ENCODE data around the gene PPM1N. TPM values are rescaled to one million over a fixed set of nuclear protein-coding genes. Genes with fewer than 3 reads are reported as not detected.
A peak's percentile ranks its signal among the peaks of the same experiment; 100 is the strongest.

The PPM1N gene
- total RNA-seq, 1 experiment from 2014 or later, result 5.2 TPM

- CTCF ChIA-PET, result interaction anchor here (1.0 to 4.7 kb wide), 8 partner anchors 10 to 174 kb away, joined by 3 to 56 read pairs (median 4); no protein-coding TSS in a partner anchor
- Histone ChIP-seq H3K79me2 (ENCODE audit: insufficient read depth, low read length) (peaks cover 23% of the 10 kb centered on the region; the same call in 1 of the 2 replicates), H3K27ac (ENCODE audit: low read depth, low read length) (peak overlapping the region; percentile 78), H3K9me3 (ENCODE audit: control insufficient read depth in 1 of 2, insufficient read depth in 1 of 2, low read depth in 1 of 2, low read length in 2 of 2) (no peaks in the 10 kb centered on the region), H3K27me3 (ENCODE audit: insufficient read depth, low read length) (no peaks in the 10 kb centered on the region), H2AFZ (ENCODE audit: low read depth, low read length, poor library complexity, severe bottlenecking) (no peak overlapping the region), H3K4me1 (ENCODE audit: control insufficient read depth in 1 of 2, insufficient read depth in 2 of 2, low read length in 2 of 2) (peaks cover 4 to 43% of the 10 kb centered on the region in 2 experiments), H3K4me2 (ENCODE audit: low read length) (peak overlapping the region; percentile 100), H4K20me1 (ENCODE audit: insufficient read depth) (no peaks in the 10 kb centered on the region; the same call in 1 of the 2 replicates), H3K9me2 (ENCODE audit: insufficient read depth) (no peaks in the 10 kb centered on the region), H3K9ac (ENCODE audit: low read length) (peak overlapping the region; percentile 99), H3K4me3 (replicated peaks in 1 of 2; ENCODE audit: low read depth in 1 of 2, low read length in 2 of 2) (peak overlapping the region; percentile 74 to 97), H3K36me3 (ENCODE audit: control insufficient read depth in 1 of 2, insufficient read depth in 2 of 2, low read length in 2 of 2) (no peaks in the 10 kb centered on the region; a peak in 1 of 4 replicates)
- intact Hi-C loops (cut with micrococcal nuclease), result loop anchor here (1.0 kb wide), 1 partner anchor 13 kb away; no protein-coding TSS in a partner anchor
- RAD21 ChIA-PET (ENCODE audit: low non-redundant PET in 1 of 2, low total read pairs in 2 of 2, uncharacterized antibody in 2 of 2, unreplicated experiment in 2 of 2), result interaction anchor here (0.7 to 2.0 kb wide), 4 partner anchors 11 to 29 kb away, joined by 3 to 8 read pairs (median 4); no protein-coding TSS in a partner anchor
- ATAC-seq (peak; percentile 2; the same call in 1 of the 2 replicates), DNase-seq (ENCODE audit: low read depth, low spot score) (no peak)
- POLR2A ChIA-PET, result interaction anchor here (0.8 to 5.4 kb wide), 25 partner anchors 10 to 209 kb away, joined by 3 to 72 read pairs (median 4); partner anchors contain the start of genes GIPR and PPP1R13L
- TSS peak; percentile 90 for BruUV-seq (replicated peaks)
- TF ChIP-seq, protein P1, sequence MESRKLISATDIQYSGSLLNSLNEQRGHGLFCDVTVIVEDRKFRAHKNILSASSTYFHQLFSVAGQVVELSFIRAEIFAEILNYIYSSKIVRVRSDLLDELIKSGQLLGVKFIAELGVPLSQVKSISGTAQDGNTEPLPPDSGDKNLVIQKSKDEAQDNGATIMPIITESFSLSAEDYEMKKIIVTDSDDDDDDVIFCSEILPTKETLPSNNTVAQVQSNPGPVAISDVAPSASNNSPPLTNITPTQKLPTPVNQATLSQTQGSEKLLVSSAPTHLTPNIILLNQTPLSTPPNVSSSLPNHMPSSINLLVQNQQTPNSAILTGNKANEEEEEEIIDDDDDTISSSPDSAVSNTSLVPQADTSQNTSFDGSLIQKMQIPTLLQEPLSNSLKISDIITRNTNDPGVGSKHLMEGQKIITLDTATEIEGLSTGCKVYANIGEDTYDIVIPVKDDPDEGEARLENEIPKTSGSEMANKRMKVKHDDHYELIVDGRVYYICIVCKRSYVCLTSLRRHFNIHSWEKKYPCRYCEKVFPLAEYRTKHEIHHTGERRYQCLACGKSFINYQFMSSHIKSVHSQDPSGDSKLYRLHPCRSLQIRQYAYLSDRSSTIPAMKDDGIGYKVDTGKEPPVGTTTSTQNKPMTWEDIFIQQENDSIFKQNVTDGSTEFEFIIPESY (IDR thresholded peaks at IDR 0.05; ENCODE audit: extremely low read depth, insufficient replicate concordance, low read length), result no peak
- TF ChIP-seq RAD21 (IDR thresholded peaks at IDR 0.05; ENCODE audit: low read depth) (no peak), POLR2A (IDR thresholded peaks at IDR 0.05; ENCODE audit: borderline replicate concordance, extremely low read depth, insufficient read depth, insufficient read length) (no peak), EZH2phosphoT487 (IDR thresholded peaks at IDR 0.05; ENCODE audit: borderline replicate concordance) (no peak), TCF7L2 (IDR thresholded peaks at IDR 0.05; ENCODE audit: borderline replicate concordance, extremely low read depth, insufficient read depth, insufficient read length) (no peak), ZNF274 (IDR thresholded peaks at IDR 0.05; ENCODE audit: low read depth, low read length) (no peak), CEBPB (IDR thresholded peaks at IDR 0.05; ENCODE audit: low read depth) (no peak), YY1 (IDR thresholded peaks at IDR 0.05; ENCODE audit: extremely low read depth, insufficient replicate concordance, low read depth, low read length) (no peak)
Measured at GRCh38 chr19:45468159-45468651, 30.0 kb upstream of the PPM1N start.
